ENCODE measurements around the gene CPXM2.

DNA sequence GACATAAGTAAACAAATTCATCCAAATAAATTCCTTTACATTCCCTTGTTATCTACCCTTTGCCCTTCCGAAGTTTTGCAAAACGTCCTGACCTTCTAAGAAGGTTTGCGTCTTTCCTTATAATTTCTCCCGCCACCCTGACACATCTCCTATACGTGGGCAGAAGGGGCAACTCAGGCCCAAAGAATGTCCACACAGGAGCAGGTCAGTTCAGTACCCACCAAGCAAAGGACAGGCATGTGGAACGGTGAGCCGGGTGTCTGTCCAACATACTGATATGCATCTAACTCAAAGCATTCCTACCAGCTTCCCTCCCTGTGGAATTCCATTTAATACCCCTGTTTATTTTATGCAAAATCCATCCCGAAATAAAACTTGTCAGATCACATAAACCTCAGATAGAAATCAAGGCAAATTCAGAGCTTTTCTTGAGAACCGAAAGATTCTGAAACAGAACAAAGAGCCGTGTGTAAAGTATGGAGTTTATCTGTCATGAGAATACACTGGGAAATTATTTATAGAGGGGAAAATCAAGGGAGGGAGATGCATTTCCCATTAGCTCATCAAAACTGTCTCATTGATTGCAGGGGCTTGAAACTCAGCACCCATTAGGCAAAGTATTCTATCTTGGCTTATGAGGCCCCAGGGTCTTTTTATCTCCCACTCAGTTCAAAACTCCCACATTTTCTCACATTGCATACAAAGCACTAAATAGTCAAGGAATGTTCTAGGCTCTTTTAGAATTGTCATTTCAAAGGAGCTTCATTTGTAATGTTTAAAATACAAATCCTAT, 140.1 kb downstream of the CPXM2 start:
- no peak for TF ChIP-seq CTCF (IDR thresholded peaks at IDR 0.05)
- no peak for TF ChIP-seq POLR2AphosphoS5 (IDR thresholded peaks at IDR 0.05; ENCODE audit: low read depth, low read length)
- TF ChIP-seq SIN3A (IDR thresholded peaks at IDR 0.05; ENCODE audit: borderline replicate concordance, insufficient read depth, low read depth, low read length), result no peak
- TF ChIP-seq REST (IDR thresholded peaks at IDR 0.05; ENCODE audit: insufficient read depth in 1 of 2, low read depth in 2 of 2, low read length in 1 of 2), result no peak

All from Panc1 (cell line).